Ammon's horn (tissue), 1 donor: ENCODE measurements around the gene CUBN.
A peak's percentile ranks its signal among the peaks of the same experiment; 100 is the strongest.

ENCODE experiments used
- DNase-seq: peaks from one replicate; pipeline ENCODE4 v3.0.0-alpha.2; 2016; ENCODE audit warnings: low spot score

The CUBN gene

GRCh38 chr10:17010363-17011145 is 119.1 kb downstream of the CUBN start:
- no peak for DNase-seq

- no peak for DNase-seq
Measured at GRCh38 chr10:17009212-17009700, 120.4 kb downstream of the CUBN start.

GRCh38 chr10:17007418-17007770 is 122.2 kb downstream of the CUBN start:
- no peak for DNase-seq

- no peak for DNase-seq
Measured at GRCh38 chr10:17006631-17007417, 122.8 kb downstream of the CUBN start.

- no peak for DNase-seq
Measured at GRCh38 chr10:17005621-17006566, 123.7 kb downstream of the CUBN start.

GRCh38 chr10:17004801-17005380 is 124.7 kb downstream of the CUBN start:
- no peak for DNase-seq

GRCh38 chr10:17003651-17004286 is 125.8 kb downstream of the CUBN start:
- DNase-seq: no peak

- no peak for DNase-seq
Measured at GRCh38 chr10:17003151-17003550, 126.5 kb downstream of the CUBN start.

GRCh38 chr10:17001961-17002749 is 127.5 kb downstream of the CUBN start:
- peak; percentile 40 for DNase-seq

GRCh38 chr10:17001297-17001744 is 128.3 kb downstream of the CUBN start:
- DNase-seq: no peak

GRCh38 chr10:16999665-17000451 is 129.8 kb downstream of the CUBN start:
- no peak for DNase-seq

GRCh38 chr10:16996530-16996964 is 133.1 kb downstream of the CUBN start:
- DNase-seq: peak; percentile 35

- DNase-seq: no peak
Measured at GRCh38 chr10:16995867-16996529, 133.6 kb downstream of the CUBN start.

- DNase-seq: no peak
Measured at GRCh38 chr10:16993186-16993585, 136.4 kb downstream of the CUBN start.

GRCh38 chr10:16992611-16993119 is 136.9 kb downstream of the CUBN start:
- no peak for DNase-seq

GRCh38 chr10:16991011-16991410 is 138.6 kb downstream of the CUBN start:
- DNase-seq: no peak

- DNase-seq: no peak
Measured at GRCh38 chr10:16989826-16990293, 139.8 kb downstream of the CUBN start.

- no peak for DNase-seq
Measured at GRCh38 chr10:16988900-16989299, 140.7 kb downstream of the CUBN start.
